Measurements from ENCODE around the gene LRRC3. TPM values are rescaled to one million over a fixed set of nuclear protein-coding genes. Genes with fewer than 3 reads are reported as not detected.

Gene LRRC3
- polyA plus RNA-seq (2011; rRNA removed), result 0.42 and 0.59 TPM in 2 replicates
- 0.26 and 0.57 TPM in 2 replicates for polyA minus RNA-seq (2011; rRNA and poly(A)+ RNA removed)

GRCh38 chr21:44454747-44455523, at the start of gene LRRC3:
TSS of gene LRRC3 (plus strand) at chr21:44455510. CDS start at chr21:44456645, 1,135 bp downstream.
- Histone ChIP-seq H3K27me3 (ENCODE audit: control insufficient read depth, insufficient read depth, low read length) (no peaks in the 10 kb centered on the region), H3K36me3 (ENCODE audit: control insufficient read depth, insufficient read depth, low read length) (no peaks in the 10 kb centered on the region), H3K4me3 (ENCODE audit: low read depth, low read length) (peak within 1 kb of the TSS; percentile 57)
- TF ChIP-seq CTCF (IDR thresholded peaks at IDR 0.05; ENCODE audit: insufficient read depth, low read depth, low read length), result no peak
- CTCF ChIA-PET, result no interaction called here
- POLR2A ChIA-PET, result no interaction called here
- DNase-seq (ENCODE audit: low read depth), result peak; percentile 3

DNA sequence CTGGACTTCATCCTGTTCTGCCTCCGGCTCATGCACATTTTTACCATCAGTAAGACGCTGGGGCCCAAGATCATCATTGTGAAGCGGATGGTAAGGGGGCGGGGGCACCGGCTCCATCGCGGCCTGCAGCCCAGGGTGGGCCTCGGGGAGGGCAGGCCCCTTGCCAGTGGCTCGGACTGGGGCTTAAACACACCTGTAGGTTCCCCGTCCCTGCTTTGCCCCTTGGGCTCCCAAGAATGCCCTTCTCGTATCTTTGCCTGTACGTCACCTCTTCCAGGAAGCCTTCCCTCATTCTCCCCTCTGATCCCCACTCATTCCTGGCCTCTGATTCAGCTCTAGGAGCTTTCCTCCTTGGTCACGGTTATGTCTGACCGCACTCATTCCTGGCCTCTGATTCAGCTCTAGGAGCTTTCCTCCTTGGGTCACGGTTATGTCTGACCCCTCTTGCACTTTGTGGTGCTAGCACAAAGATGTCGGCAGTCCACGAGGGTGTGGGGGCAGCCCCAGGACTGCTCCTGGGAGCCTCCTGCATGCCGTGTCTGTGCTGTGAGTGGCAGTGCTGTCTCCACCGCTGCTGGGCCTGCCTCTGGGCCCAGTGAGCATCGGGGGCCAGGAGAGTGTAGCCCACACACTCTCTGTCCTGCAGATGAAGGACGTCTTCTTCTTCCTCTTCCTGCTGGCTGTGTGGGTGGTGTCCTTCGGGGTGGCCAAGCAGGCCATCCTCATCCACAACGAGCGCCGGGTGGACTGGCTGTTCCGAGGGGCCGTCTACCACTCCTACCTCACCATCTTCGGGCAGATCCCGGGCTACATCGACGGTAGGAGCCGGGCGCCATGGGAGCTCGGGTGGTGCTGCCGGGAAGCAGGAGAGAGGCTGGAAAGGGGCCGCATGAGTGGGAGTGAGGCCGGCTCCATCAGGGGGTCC, 49.1 kb upstream of the LRRC3 start:
- DNase-seq (ENCODE audit: low read depth), result peak; percentile 4
- Histone ChIP-seq H3K4me3 (ENCODE audit: low read depth, low read length) (no peak overlapping the region), H3K36me3 (ENCODE audit: control insufficient read depth, insufficient read depth, low read length) (no peaks in the 10 kb centered on the region), H3K27me3 (ENCODE audit: control insufficient read depth, insufficient read depth, low read length) (no peaks in the 10 kb centered on the region)
- POLR2A ChIA-PET, result interaction anchor here (0.6 kb wide), 1 partner anchor 67 kb away, joined by 10 read pairs; the partner anchor contains the start of gene CFAP410
- no peak for TF ChIP-seq CTCF (IDR thresholded peaks at IDR 0.05; ENCODE audit: insufficient read depth, low read depth, low read length)
- CTCF ChIA-PET, result no interaction called here

DNA sequence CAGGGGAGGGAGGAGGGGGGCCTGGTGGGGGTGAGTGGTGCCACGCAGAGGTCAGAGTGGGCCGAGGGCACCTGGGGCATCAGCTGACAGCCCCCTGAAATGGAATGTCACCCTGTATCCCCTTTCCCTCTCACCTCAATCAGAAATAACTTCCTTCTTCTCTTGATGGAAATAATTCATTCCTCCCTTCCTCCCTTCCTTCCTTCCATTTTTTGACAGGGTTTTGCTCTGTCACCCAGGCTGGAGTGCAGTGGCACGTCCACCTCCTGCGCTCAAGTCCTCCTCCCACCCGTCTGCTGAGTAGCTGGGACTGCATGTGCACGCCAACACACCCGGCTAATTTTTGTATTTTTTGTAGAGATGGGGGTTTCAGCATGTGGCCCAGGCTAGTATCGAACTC, 48.4 kb upstream of the LRRC3 start:
- ChIA-PET CTCF (no interaction called here), POLR2A (no interaction called here)
- Histone ChIP-seq H3K27me3 (ENCODE audit: control insufficient read depth, insufficient read depth, low read length) (no peaks in the 10 kb centered on the region), H3K36me3 (ENCODE audit: control insufficient read depth, insufficient read depth, low read length) (no peaks in the 10 kb centered on the region), H3K4me3 (ENCODE audit: low read depth, low read length) (no peak overlapping the region)
- DNase-seq (ENCODE audit: low read depth), result no peak
- no peak for TF ChIP-seq CTCF (IDR thresholded peaks at IDR 0.05; ENCODE audit: insufficient read depth, low read depth, low read length)

DNA sequence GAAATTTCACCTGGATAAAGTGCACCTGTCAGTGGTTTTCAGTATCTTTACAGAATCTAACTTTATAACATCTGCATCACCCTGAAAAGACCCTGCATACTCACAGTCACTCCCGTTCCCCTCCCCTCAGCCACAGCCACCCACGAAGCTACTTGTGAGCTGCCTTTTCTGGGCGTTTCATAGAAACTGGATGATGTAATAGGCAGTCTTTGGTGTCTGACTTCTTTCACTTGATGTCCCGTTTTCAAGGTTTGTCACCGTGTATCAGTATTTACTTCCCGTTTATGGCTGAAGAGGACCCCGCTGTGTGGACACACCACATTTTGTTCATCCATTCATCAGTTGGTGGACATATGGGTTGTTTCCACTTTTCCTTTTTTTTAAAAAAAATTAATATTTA, 47.8 kb upstream of the LRRC3 start:
- Histone ChIP-seq H3K27me3 (ENCODE audit: control insufficient read depth, insufficient read depth, low read length) (no peaks in the 10 kb centered on the region), H3K4me3 (ENCODE audit: low read depth, low read length) (no peak overlapping the region), H3K36me3 (ENCODE audit: control insufficient read depth, insufficient read depth, low read length) (no peaks in the 10 kb centered on the region)
- ChIA-PET POLR2A (no interaction called here), CTCF (no interaction called here)
- no peak for TF ChIP-seq CTCF (IDR thresholded peaks at IDR 0.05; ENCODE audit: insufficient read depth, low read depth, low read length)
- DNase-seq (ENCODE audit: low read depth), result no peak

DNA sequence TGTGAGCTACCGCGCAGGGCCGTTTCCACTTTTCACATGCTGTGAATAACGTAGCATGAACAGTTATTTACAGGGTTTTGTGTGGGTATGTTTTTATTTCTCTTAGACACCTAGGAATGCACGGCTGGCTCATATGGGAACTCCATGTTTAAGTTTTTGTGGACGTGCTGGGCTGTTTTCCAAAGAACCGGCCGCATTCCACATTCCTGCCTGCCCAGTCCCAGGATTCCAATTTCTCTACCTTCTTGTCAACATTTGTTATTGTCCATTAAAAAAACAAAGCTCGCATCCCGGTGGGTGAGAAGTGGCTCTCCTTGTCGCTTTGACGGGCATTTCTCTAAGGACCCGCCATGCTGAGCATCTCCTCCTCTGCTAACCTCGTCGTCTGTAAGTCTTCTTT, 47.1 kb upstream of the LRRC3 start:
- ChIA-PET CTCF (no interaction called here), POLR2A (no interaction called here)
- H3K36me3 ChIP-seq (ENCODE audit: control insufficient read depth, insufficient read depth, low read length), result no peaks in the 10 kb centered on the region
- no peak for TF ChIP-seq CTCF (IDR thresholded peaks at IDR 0.05; ENCODE audit: insufficient read depth, low read depth, low read length)
- H3K4me3 ChIP-seq (ENCODE audit: low read depth, low read length), result no peak overlapping the region
- DNase-seq (ENCODE audit: low read depth), result no peak
- H3K27me3 ChIP-seq (ENCODE audit: control insufficient read depth, insufficient read depth, low read length), result no peaks in the 10 kb centered on the region
